ENCODE results near the gene HDDC3.
A peak's percentile ranks its signal among the peaks of the same experiment; 100 is the strongest.
"Not testable (repeated sequence)": the region's sequence is repeated elsewhere in the genome, so short reads cannot be mapped to it uniquely, and the experiment has no call there.

HDDC3 gene

DNA sequence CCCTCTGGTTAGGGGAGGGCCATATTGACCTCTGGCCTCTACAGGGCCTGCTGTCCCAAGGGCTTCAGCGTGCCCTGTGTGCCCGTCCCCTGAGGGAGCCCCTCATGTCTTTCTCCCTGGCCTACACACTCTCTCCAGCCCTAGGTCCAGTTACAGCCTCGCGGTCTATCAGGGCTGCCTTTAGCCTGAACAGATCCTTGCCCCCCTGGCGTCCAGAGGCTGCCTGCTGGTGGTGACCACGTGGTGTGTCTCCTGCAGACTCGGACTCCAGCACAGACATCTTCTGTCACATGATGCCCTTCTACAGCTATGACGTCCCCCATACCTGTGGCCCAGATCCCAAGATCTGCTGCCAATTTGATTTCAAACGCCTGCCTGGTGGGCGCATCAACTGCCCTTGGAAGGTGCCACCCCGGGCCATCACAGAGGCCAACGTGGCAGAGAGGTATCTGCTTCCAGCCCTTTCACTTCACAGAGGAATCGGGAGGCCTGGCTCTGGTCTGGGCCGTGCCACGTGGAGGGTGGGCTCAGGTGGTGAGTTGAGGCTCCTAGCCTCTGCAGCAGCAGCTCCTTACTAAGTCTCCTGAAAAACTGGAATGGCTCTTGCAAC lies 25.2 kb downstream of the HDDC3 start:
- no peak for DNase-seq

DNA sequence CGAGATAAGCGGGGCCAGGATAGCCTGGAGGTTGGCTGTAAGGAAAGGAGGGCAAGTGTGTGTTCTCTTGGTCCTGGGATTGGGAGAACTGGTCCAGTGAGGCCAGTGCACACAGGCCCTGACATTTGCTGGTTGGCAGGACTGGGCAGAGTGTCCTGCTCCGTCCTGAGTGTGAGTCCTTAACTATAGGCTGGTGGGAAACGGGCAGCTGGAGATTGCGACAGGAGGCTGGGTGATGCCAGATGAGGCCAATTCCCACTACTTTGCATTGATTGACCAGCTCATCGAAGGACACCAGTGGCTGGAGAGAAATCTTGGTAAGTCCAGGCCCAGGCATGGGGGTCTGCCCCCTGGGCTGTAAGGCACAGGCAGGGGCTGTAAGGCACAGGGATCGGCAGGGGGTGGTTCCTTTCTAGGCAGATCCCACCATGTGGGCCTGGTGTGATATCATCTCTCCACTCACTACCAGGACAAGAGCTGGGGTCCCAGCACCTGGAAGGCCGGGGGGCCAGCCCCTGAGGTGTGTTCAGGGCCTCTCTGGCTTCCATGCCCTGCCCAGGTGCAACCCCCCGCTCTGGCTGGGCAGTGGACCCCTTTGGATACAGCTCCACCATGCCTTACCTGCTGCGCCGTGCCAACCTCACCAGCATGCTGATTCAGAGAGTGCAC lies 26.0 kb downstream of the HDDC3 start:
- no peak for DNase-seq

DNA sequence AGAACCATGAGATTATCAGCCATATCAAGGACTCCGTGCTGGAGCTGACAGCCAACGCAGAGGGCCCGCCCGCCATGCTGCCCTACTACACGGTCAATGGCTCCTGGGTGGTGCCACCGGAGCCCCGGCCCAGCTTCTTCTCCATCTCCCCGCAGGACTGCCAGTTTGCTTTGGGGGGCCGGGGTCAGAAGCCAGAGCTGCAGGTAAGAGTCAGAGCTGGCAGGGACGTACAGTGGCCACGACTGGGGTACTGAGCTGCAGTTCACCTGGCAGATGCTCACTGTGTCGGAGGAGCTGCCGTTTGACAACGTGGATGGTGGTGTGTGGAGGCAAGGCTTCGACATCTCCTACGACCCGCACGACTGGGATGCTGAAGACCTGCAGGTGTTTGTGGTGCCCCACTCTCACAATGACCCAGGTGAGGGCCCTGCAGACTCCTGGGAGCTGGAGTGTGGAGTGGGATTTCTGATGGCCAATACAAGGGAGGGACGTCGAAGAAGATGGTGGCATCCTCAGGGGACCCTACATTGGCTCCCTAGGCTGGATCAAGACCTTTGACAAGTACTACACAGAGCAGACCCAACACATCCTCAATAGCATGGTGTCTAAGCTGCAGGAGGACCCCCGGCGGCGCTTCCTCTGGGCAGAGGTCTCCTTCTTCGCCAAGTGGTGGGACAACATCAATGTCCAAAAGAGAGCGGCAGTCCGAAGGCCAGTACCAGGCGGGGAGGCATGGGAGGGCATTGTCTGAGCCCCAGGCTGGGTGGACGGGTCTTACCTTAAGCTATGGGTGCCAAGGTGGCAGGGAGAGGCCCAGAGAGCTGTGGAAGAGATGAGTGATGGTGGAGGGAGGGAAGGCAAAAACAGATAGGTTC lies 26.8 kb downstream of the HDDC3 start:
- DNase-seq, result no peak

DNA sequence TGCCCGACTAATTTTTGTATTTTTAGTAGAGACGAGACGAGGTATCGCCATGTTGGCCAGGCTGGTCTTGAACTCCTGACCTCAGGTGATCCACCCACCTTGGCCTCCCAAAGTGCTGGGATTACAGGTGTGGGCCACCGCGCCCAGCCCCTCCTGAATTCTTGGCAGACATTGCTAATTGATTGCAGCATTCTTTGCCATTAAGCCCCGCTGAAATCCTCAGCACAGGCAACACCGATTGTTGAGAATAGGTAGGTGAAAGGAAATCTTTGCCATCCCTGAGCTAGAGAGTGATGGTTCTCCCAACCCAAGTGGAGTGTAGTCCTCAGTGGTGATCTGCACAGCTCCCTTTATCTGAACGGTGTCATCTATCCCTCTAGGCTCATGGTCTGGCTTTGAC lies 27.6 kb downstream of the HDDC3 start:
- DNase-seq, result no peak

DNA sequence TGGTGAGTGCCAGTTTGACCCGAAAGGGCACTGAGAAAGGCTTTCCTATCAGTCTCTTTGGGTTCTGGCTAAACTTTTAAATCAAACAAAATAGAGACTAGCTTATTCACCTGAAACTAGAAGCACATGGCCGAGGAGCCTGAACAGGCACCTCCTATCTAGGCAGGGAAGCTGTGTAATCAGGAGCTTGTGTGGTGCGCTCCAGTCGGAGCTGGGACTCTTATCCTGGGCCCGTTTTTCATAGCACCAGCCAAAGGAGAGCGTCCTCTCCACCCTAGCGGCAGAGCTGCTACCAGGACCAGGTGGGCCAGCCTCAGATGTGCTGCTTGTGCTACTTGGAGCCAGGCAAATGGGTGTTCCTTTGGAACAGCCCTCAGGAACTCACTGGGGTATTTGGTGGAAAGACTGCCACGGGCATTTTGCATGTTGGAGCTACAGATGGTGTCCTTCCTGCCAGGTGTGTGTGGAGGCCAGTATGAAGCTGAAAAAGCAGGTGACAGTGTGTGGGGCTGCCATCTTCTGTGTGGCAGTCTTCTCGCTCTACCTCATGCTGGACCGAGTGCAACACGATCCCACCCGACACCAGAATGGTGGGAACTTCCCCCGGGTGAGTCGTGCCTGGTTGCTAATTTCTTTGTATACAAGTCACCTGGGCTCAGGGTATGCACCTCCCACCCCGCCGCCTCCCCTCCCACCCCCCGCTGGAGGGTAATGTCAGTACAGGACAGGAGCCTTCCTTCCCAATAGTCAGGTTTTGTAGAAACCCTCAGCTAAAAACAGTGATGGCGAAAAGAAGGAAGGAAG lies 28.4 kb downstream of the HDDC3 start:
- no peak for DNase-seq

DNA sequence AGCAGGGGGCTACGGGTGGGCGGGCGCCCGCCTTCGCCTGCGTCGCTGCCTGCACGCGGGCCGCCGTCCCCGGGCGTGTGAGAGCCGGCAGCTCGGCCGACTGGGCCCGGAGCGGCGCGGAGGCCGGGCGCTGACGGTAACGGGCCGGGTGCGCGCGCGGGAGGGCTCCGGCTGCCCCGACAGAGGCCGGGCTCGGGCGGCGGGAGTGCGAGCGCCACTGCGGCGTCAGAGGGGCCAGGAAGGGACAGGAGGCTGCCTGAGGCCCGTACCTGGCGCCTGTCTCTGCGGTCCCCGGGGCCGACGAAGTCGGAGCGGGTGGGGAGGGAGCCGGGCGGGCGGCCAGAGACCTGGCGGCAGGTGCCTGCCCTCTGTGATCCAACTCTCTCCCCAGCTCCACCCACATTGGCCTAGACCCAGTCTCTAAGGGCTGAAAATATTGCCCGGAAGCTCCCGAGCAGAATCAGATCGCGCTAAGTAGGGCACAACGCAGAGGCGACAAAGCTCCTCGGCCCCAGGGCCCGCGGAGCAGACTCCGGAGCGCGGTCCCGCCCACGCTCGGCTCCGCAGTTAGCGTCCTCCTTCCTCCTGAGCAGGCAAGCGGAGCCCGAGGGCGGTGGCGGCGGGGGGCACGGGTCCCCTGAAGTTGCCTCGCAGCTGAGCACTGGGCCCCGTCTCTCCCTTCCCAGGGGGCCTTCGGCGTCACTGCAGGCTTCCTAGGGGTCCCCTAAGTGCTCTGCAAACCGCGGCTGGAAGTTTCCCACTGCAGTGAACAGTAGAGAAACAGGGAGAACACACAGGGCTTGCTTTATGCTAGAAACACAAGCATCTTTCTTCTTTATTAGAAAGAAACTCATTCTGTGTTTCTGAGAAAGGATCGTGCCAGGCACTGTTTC lies 29.3 kb downstream of the HDDC3 start, which contains the start of gene MAN2A2:
TSS of gene MAN2A2 (plus strand) at position 463 of the 893 bp plus-strand sequence. CDS start 906 bp downstream, outside the sequence.
- peak; percentile 83 for DNase-seq

DNA sequence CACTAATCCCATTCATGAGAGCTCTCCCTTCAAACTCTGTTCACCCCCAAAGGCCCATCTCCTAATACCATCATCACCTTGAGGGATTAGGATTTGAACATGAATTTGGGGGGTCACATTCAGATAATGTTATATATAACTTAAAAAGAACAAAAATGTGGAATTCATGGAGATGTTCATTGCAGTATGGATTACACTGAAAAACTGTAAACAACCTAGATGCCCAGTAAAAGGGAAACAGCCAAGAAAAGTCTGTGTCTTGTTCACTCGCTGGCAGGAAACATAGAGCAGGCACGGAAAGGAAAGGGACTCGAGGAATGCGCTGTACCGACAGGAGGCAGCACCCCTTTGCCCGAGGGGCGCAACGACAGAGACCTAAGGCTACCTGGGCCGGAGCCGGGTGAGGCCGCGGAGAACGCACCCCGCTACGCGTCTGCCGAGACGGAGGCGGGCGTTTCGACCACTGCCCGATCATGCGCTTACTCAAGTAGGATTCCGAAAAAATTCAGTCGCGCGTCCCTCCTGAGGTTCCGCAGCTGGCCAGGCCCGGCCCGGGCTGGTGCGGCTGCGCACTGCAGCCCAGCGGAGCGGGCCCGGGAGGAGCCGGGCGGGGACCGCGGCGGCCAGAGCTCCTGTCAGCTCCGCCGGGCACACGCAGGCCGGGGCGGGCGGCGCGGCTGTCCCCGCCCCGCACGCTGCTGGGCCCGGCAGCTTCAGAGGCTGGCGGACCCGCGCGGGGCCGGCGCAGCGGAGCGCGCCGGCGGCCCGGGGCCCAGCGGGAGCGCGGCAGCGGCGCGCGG lies 30.1 kb downstream of the HDDC3 start:
- peak; percentile 73 for DNase-seq

DNA sequence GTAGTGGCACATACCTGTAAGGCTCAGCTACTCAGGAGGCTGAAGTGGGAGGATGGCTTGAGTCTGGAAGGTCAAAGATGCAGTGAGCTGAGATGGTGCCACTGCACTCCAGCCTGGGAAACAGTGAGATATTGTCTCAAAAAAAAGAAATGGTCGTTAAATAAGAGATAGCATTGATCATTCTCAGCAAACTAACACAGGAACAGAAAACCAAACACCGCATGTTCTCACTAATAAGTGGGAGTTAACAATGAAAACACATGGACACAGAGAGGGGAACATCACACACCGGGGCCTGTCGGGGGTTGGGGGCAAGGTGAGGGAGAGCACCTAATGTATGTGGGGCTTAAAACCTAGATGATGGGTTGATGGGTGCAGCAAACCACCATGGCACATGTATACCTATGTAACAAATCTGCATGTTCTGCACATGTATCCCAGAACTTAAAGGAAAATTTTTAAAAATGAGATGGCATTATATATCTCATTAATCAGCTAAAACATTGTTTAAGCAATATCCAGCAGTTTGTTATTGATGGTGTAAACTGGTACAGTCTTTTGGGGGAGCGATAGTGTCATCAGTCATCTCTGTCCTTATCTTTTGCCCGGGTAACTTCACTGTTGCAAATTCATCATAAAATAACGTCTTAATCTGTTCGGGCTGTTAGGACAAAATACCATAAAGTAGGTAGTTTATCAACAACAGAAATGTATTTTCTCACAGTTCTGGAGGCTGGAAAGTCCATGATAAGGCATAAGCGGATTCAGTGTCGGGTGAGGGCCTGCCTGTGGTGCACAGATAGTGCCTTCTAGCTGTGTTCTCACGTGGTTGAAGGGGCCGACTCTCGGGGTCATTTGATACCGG lies 30.9 kb downstream of the HDDC3 start:
- DNase-seq, result no peak

DNA sequence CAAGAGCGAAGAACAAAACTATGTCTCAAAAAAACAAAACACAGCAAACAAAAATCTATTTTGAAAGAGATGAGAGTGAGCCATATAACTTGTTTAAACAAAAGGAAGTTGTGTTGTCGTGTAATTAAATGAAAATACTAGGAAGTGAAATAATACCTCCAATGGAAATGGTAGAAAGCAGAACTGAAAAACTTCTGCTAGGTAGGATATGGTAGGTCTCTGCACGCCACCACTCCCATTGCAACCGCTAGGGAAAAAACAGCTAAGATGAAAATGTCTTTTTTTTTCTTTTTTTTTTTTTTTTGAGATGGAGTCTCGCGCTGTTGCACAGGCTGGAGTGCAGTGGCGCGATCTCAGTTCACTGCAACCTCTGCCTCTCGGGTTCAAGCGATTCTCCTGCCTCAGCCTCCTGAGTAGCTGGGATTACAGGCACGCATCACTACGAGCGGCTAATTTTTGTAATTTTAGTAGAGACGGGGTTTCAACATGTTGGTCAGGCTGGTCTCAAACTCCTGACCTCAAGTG lies 35.2 kb downstream of the HDDC3 start:
- DNase-seq, result not testable (repeated sequence)

DNA sequence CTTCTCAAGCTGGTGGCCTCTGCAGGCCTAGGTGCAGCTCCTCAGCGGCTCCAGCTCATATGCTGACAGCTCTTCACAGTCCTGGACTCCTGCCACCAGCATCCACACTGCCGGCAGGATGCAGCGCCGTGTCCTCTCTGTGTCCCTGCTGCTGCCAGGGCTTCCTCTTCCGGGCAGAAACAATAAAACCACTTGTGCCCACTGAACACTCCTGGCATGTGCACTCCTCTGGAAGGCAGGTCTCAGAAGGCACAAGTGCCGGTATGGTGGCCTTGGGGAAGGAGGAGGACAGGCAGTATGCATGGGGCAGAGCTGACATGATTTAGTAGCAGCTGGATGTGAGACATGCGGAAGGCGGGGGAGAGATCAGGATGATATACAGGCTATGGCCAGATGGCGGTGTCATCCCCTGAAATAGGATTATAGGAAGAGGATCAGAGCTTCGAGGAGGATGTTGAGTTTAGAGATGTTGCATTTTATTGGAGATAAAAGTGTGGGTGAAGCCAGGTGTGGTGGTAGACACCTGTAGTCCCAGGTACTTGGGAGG lies 36.7 kb downstream of the HDDC3 start:
- no peak for DNase-seq

DNA sequence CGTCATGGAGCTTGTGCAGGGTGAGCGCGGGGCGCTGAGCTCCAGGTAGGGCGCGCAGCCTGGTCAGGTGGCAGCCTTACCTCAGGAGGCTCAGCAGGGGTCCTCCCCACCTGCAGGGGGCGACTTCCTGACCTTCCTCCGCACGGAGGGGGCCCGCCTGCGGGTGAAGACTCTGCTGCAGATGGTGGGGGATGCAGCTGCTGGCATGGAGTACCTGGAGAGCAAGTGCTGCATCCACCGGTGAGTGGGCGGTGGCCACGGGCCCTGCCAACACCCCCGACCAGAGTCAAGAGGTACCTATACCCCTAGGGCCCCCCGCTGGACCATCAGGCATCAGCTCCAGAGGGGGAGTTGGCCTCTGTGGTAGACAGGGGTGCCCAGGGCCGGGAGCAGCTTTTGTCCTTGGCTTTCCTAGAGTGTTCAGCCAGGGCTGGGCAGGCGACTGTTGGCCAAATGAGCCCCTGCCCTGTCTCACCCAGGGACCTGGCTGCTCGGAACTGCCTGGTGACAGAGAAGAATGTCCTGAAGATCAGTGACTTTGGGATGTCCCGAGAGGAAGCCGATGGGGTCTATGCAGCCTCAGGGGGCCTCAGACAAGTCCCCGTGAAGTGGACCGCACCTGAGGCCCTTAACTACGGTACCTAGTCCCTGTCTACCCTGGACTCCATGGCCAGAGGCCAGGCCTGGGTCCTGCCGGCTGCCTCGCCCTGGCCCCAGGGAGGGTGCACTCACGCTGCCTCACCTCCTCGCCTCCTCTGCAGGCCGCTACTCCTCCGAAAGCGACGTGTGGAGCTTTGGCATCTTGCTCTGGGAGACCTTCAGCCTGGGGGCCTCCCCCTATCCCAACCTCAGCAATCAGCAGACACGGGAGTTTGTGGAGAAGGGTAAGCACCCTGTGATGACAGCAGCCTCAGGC lies 38.9 kb downstream of the HDDC3 start:
- no peak for DNase-seq

DNA sequence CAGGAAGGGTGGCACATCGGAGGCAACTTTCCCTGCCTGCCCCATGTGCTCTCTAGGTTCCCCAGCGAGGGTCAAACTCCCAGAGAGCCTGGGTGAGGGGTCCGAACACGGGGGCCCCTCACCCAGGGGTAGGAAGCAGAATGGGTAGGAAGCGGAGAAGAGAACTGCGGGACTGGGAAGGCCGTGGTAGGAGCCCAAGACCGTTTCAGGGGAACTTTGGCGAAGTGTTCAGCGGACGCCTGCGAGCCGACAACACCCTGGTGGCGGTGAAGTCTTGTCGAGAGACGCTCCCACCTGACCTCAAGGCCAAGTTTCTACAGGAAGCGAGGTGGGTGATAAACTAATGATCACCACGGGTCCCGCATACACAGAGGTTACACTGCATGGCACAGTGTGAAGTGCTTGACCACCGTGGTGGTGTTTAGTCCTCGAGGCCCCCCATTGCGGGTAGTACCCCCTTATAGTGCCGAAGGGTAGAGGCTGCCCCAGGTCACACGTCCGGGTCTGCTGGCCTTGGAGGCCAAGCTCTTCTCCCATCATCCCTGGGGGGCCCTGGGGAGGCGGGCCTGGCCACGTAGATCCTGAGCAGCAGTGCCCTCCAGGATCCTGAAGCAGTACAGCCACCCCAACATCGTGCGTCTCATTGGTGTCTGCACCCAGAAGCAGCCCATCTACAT lies 39.7 kb downstream of the HDDC3 start:
- DNase-seq, result no peak

DNA sequence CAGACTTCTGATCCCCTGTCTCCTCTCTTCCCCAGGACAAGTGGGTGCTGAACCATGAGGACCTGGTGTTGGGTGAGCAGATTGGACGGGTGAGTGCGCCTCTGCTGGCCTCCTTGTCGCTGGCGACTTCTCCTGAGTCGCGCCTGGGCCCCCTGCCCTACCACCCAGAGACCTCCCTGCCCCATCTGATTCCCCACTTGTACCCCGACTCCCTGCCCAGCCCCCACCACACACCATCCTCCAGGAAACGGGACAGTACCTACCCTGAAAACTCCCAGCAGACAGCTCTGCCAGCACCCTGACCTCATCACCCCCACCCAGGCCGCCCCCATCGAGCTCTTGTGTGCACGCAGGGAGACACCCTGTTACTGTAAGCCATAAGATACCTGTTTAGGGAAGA lies 40.3 kb downstream of the HDDC3 start:
- DNase-seq, result no peak

DNA sequence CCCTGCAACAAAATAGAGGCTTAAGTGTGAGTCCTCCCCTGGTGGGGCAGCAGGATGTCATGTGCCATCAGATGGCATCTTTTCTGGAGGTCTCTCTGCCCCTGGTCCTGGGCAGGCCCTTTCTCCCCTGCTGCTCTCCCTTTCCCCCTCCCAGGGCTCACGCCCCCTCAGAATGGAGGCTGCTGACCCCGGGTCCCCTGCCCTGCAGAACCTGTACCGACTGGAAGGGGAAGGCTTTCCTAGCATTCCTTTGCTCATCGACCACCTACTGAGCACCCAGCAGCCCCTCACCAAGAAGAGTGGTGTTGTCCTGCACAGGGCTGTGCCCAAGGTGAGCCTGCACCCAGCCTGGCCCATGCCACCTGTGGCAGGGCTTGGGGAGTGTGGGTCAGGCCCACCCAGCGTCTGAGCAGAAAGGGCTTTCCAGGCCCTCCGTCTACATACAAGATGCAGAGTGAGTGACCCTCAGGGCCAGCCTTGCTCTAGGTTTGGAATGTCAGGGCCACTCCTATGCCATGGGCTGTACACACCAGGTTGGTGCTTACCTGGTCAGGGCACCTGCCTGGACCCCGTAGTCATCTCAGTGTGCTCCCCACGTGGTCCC lies 40.9 kb downstream of the HDDC3 start:
- no peak for DNase-seq

DNA sequence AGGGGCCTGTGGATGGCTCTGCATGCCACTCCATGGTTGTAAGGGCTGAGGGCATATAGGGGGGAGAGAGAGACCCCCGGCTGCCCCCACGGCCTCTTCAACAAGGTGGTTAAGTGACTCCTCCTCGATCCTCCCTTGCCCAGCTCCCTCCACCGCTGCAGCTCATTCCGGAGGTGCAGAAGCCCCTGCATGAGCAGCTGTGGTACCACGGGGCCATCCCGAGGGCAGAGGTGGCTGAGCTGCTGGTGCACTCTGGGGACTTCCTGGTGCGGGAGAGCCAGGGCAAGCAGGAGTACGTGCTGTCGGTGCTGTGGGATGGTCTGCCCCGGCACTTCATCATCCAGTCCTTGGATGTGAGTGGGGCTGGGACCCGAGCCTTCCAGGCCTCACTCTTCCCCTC lies 41.5 kb downstream of the HDDC3 start:
- DNase-seq, result no peak

DNA sequence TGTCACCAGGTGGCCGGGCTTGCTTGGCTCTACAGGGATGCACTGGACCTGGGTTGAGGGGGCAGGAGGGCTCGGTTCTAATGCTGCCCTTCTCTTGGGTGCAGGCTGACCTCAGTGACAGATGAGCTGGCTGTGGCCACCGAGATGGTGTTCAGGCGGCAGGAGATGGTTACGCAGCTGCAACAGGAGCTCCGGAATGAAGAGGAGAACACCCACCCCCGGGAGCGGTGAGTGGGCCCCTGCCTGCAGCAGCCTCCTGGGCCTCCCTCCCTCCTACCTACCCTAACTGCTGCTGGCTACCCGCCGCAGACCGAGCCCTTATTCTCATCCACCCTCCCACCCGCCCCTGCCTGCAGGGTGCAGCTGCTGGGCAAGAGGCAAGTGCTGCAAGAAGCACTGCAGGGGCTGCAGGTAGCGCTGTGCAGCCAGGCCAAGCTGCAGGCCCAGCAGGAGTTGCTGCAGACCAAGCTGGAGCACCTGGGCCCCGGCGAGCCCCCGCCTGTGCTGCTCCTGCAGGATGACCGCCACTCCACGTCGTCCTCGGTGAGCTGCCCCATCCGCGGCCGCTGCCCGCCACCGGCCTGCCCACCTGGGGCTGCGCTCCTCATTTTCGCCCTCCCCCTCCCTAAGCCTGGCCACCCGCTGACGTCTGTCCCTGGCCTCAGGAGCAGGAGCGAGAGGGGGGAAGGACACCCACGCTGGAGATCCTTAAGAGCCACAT lies 42.5 kb downstream of the HDDC3 start:
- no peak for DNase-seq

DNA sequence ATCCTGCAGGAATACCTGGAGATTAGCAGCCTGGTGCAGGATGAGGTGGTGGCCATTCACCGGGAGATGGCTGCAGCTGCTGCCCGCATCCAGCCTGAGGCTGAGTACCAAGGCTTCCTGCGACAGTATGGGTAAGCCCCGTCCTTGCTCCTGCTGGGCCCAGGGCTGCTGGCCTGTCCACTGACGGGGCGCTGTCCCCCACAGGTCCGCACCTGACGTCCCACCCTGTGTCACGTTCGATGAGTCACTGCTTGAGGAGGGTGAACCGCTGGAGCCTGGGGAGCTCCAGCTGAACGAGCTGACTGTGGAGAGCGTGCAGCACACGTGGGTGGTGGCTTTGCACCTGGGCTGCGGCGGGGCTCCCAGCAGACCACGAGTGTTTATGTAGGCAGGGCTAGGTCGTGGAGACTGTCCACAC lies 43.0 kb downstream of the HDDC3 start:
- no peak for DNase-seq
